H1 (cell line): ENCODE results near the gene SLC25A3. TPM values are rescaled to one million over a fixed set of nuclear protein-coding genes. Genes with fewer than 3 reads are reported as not detected.

ENCODE experiments used
- CTCF ChIA-PET: fragments of 300-600 bp; sonication (Branson Sonifier 250); formaldehyde crosslinking; loops from one replicate; lab custom pipeline; 2021; ENCODE audit not compliant: partially characterized antibody; lab: Charles Lee
- POLR2A ChIA-PET: fragments of 300-600 bp; sonication (Branson Sonifier 250); formaldehyde crosslinking; loops from one replicate; lab custom pipeline; 2021; ENCODE audit warnings: inconsistent platforms; ENCODE audit not compliant: partially characterized antibody; lab: Charles Lee
- DNase-seq, 2 experiments: peaks; one replicate each; pipeline versions ENCODE4 v3.0.0 to v3.0.0-alpha.2; 2010 to 2022; ENCODE audit warnings: low spot score in 2 of 2, low read depth in 1 of 2, mixed read lengths in 1 of 2
- FAIRE-seq: peaks from 2 replicates; lab custom pipeline; 2011; peaks lifted over from hg19 to GRCh38; lab: Jason Lieb, UNC
- H2AFZ ChIP-seq: 2 replicates; pipeline ENCODE4 v1.8.1; 2012; ENCODE audit warnings: low read length, inconsistent platforms
- H2AK5ac ChIP-seq: 2 replicates; pipeline ENCODE4 v1.6.1; 2013; ENCODE audit warnings: low read depth, low read length
- H2BK120ac ChIP-seq: replicated peaks from 2 replicates; pipeline ENCODE3; 2013; ENCODE audit warnings: low read depth, low read length, inconsistent platforms
- H2BK12ac ChIP-seq: 2 replicates; pipeline ENCODE4 v1.6.1; 2013; ENCODE audit warnings: low read depth, low read length
- H2BK15ac ChIP-seq: 2 replicates; pipeline ENCODE4 v1.6.1; 2013; ENCODE audit warnings: low read length
- H2BK20ac ChIP-seq: 2 replicates; pipeline ENCODE4 v1.6.1; 2013; ENCODE audit warnings: low read length
- H2BK5ac ChIP-seq: 2 replicates; pipeline ENCODE4 v1.6.1; 2013; ENCODE audit warnings: low read depth, low read length
- H3K14ac ChIP-seq: 2 replicates; pipeline ENCODE4 v1.6.1; 2013; ENCODE audit warnings: inconsistent platforms; ENCODE audit not compliant: insufficient read length
- H3K18ac ChIP-seq: 2 replicates; pipeline ENCODE4 v1.6.1; 2013; ENCODE audit warnings: low read length; ENCODE audit errors: extremely low read depth
- H3K23ac ChIP-seq: 2 replicates; pipeline ENCODE4 v1.6.1; 2013; ENCODE audit warnings: inconsistent platforms; ENCODE audit not compliant: insufficient read length
- H3K23me2 ChIP-seq: 2 replicates; pipeline ENCODE4 v1.6.1; 2013; ENCODE audit warnings: low read depth, low read length
- H3K27ac ChIP-seq: 2 replicates; pipeline ENCODE4 v1.6.1; 2011; ENCODE audit warnings: low read depth, low read length, inconsistent platforms
- H3K27me3 ChIP-seq, 4 experiments: replicated peaks in 1 of 4; 1 replicate in 1 of 4; 2 replicates in 3 of 4; pipeline versions ENCODE4 v1.6.1 to v1.8.1; 2011 to 2013; ENCODE audit warnings: low read length in 3 of 4, mild to moderate bottlenecking in 3 of 4, inconsistent platforms in 2 of 4, mixed read lengths in 2 of 4, moderate library complexity in 1 of 4; ENCODE audit not compliant: control insufficient read depth in 3 of 4, insufficient read depth in 3 of 4; ENCODE audit errors: extremely low read depth in 1 of 4
- H3K36me3 ChIP-seq, 4 experiments: 2 replicates each; pipeline versions ENCODE4 v1.6.1 to v1.8.1; 2011 to 2013; ENCODE audit warnings: mild to moderate bottlenecking in 4 of 4, low read length in 3 of 4, moderate library complexity in 2 of 4, control low read depth in 1 of 4, inconsistent platforms in 1 of 4; ENCODE audit not compliant: insufficient read depth in 4 of 4, control insufficient read depth in 2 of 4
- H3K4ac ChIP-seq: replicated peaks from 2 replicates; pipeline ENCODE3; 2013; ENCODE audit warnings: low read length, low read depth, mixed read lengths, inconsistent platforms; ENCODE audit not compliant: insufficient read length
- H3K4me1 ChIP-seq, 4 experiments: replicated peaks in 1 of 4; 1 replicate in 1 of 4; 2 replicates in 3 of 4; pipeline versions ENCODE4 v1.6.1 to v1.8.1; 2011 to 2013; ENCODE audit warnings: low read length in 3 of 4, inconsistent platforms in 2 of 4, mixed read lengths in 1 of 4; ENCODE audit not compliant: insufficient read depth in 4 of 4, control insufficient read depth in 3 of 4
- H3K4me2 ChIP-seq, 2 experiments: 2 replicates each; pipeline versions ENCODE4 v1.6.1 to v1.8.1; 2011 to 2013; ENCODE audit warnings: low read depth in 2 of 2, low read length in 2 of 2, control low read depth in 1 of 2, inconsistent platforms in 1 of 2, mild to moderate bottlenecking in 1 of 2; ENCODE audit not compliant: insufficient read depth in 1 of 2
- H3K4me3 ChIP-seq, 4 experiments: fragments of 200-600, 300-600 bp in 1 of 4; sonication (generic), shearing (Covaris generic), sonication (Bioruptor Twin) in 1 of 4; 2 replicates each; pipeline versions ENCODE4 v1.5.1 to v1.8.1; 2011 to 2016; ENCODE audit warnings: low read length in 4 of 4, low read depth in 3 of 4, control low read depth in 2 of 4, inconsistent platforms in 2 of 4, mild to moderate bottlenecking in 2 of 4, mixed read lengths in 1 of 4, moderate library complexity in 1 of 4; ENCODE audit not compliant: insufficient read depth in 2 of 4; ENCODE audit errors: extremely low read depth in 1 of 4
- H3K56ac ChIP-seq: replicated peaks from 2 replicates; pipeline ENCODE3; 2013; ENCODE audit warnings: low read depth, mild to moderate bottlenecking, mixed read lengths, low read length, inconsistent platforms; ENCODE audit not compliant: insufficient read length
- H3K79me1 ChIP-seq: 2 replicates; pipeline ENCODE4 v1.6.1; 2013; ENCODE audit warnings: low read depth, low read length, control low read depth
- H3K79me2 ChIP-seq, 2 experiments: 2 replicates each; pipeline versions ENCODE4 v1.6.1 to v1.8.1; 2012 to 2013; ENCODE audit warnings: low read length in 2 of 2, mild to moderate bottlenecking in 2 of 2, inconsistent platforms in 1 of 2; ENCODE audit not compliant: insufficient read depth in 2 of 2, control insufficient read depth in 1 of 2
- H3K9ac ChIP-seq, 4 experiments: replicated peaks in 1 of 4; 1 replicate in 1 of 4; 2 replicates in 3 of 4; pipeline versions ENCODE4 v1.6.1 to v1.8.1; 2011 to 2013; ENCODE audit warnings: low read depth in 3 of 4, low read length in 3 of 4, control low read depth in 2 of 4, mild to moderate bottlenecking in 2 of 4, moderate library complexity in 2 of 4, inconsistent platforms in 1 of 4; ENCODE audit errors: extremely low read depth in 1 of 4
- H3K9me3 ChIP-seq, 2 experiments: 2 replicates each; pipeline versions ENCODE4 v1.6.1 to v1.8.1; 2012 to 2013; ENCODE audit warnings: mild to moderate bottlenecking in 2 of 2, moderate library complexity in 2 of 2, control low read depth in 1 of 2, inconsistent platforms in 1 of 2, low read depth in 1 of 2, low read length in 1 of 2, mixed read lengths in 1 of 2; ENCODE audit not compliant: insufficient read depth in 2 of 2
- H4K20me1 ChIP-seq, 2 experiments: replicated peaks in 1 of 2; 2 replicates each; pipeline versions ENCODE3 to v1.8.1; 2011 to 2013; ENCODE audit warnings: inconsistent platforms in 2 of 2, low read length in 2 of 2, mild to moderate bottlenecking in 1 of 2; ENCODE audit not compliant: insufficient read depth in 2 of 2, control insufficient read depth in 1 of 2
- H4K5ac ChIP-seq: 2 replicates; pipeline ENCODE4 v1.6.1; 2013; ENCODE audit warnings: low read length, low read depth, mixed read lengths, inconsistent platforms; ENCODE audit not compliant: insufficient read length
- H4K8ac ChIP-seq: 2 replicates; pipeline ENCODE4 v1.8.0; 2013; ENCODE audit warnings: mild to moderate bottlenecking, moderate library complexity, low read length, inconsistent platforms; ENCODE audit not compliant: insufficient read depth; ENCODE audit errors: extremely low read depth
- H4K91ac ChIP-seq: replicated peaks from 2 replicates; pipeline ENCODE3; 2013; ENCODE audit warnings: low read length, mixed read lengths, inconsistent platforms; ENCODE audit not compliant: insufficient read length
- RAD21 ChIP-seq, 2 experiments: IDR thresholded peaks in 1 of 2; conservative IDR thresholded peaks in 1 of 2; 2 replicates each; pipeline ENCODE4 v1.6.1; 2011; ENCODE audit warnings: low read depth in 2 of 2, low read length in 2 of 2, improper control_type of control experiment in 1 of 2, inconsistent platforms in 1 of 2, mild to moderate bottlenecking in 1 of 2, moderate library complexity in 1 of 2
- SAP30 ChIP-seq: fragments of 300-600 bp; sonication (generic); IDR thresholded peaks from 2 replicates; pipeline ENCODE4 v1.7.1; 2012; ENCODE audit warnings: low read length, moderate library complexity, mild to moderate bottlenecking, inconsistent platforms; ENCODE audit not compliant: insufficient read depth, insufficient replicate concordance
- SIN3A ChIP-seq, 2 experiments: IDR thresholded peaks in 1 of 2; conservative IDR thresholded peaks in 1 of 2; 2 replicates each; pipeline ENCODE4 v1.6.1; 2011 to 2012; ENCODE audit warnings: low read length in 2 of 2, improper control_type of control experiment in 1 of 2, low read depth in 1 of 2, mild to moderate bottlenecking in 1 of 2
- WGBS, 2 experiments: shearing (Covaris generic) in 1 of 2; methylation state at CpG; one replicate each; pipeline versions ENCODE4 v1.1.6 to v1.1.7; 2013 to 2015; ENCODE audit warnings: low lambda C conversion rate in 2 of 2, mixed read lengths in 2 of 2, inconsistent platforms in 1 of 2, low coverage in 1 of 2, missing lambda C conversion rate in 1 of 2; ENCODE audit not compliant: insufficient replicate concordance in 2 of 2, insufficient coverage in 1 of 2, insufficient read length in 1 of 2; ENCODE audit errors: extremely low coverage in 1 of 2, missing lambda C conversion rate in 1 of 2; 5-methylcytosine and 5-hydroxymethylcytosine counted together
- polyA plus RNA-seq, 7 experiments: library from polyadenylated mRNA; depleted of rRNA in 3 of 7; stranded (reverse) in 5 of 7; unstranded in 2 of 7; fragments of >200 nt in 5 of 7; fragments of 200-250 nt in 2 of 7; gene quantifications; 1 replicate in 5 of 7; 2 replicates in 1 of 7; 4 replicates in 1 of 7; pipeline versions ENCODE4 v1.2.1 to v1.2.3, GENCODE V29; 2011 to 2013; ENCODE audit warnings: missing spikeins in 2 of 7, mixed read lengths in 2 of 7
- total RNA-seq: library from RNA; stranded (reverse); fragmentation: NEBNext Ultra II Directional; extraction: Animal tissue kit (Norgen Biotek cat#: 25700); gene quantifications from 2 replicates; pipeline ENCODE4 v1.2.1, GENCODE V29; 2021
- TF ChIP-seq, protein P1 (sequence below), 3 experiments: IDR thresholded peaks; 1 replicate in 2 of 3; 2 replicates in 1 of 3; pipeline versions ENCODE4 v1.5.1 to v1.6.1; 2011; ENCODE audit warnings: low read length in 3 of 3, mild to moderate bottlenecking in 3 of 3, inconsistent platforms in 2 of 3, low read depth in 1 of 3, moderate library complexity in 1 of 3; ENCODE audit not compliant: insufficient read depth in 1 of 3; ENCODE audit errors: control extremely low read depth in 1 of 3

The SLC25A3 gene
- total and polyA plus RNA-seq, 2 of the 8 experiments (the other 6 are each of a cell fraction or from before 2014, with no cell fraction given): 702 to 709 TPM

DNA sequence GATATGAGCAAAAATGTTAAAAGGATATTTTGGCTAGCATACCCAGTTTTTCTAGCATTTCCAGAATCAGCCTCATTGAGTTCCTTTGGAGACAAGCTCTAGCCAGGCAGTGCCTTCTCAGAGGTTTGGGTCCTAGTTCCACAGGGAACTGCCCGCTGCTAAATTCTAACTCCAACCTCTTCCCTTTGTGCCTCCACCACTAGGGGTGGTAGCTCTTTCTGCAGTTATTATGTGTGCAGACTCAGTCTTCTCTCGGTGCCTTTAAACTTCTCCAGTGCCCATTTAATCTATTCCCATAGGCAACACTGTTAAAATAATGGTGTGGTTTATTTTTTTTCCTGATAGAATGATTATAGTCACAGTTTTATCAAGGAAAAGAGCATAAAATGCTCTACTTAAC is 21.5 kb upstream of the SLC25A3 start:
- FAIRE-seq: no peak
- POLR2A ChIA-PET: interaction anchor here (0.9 to 1.2 kb wide), 4 partner anchors 19 to 56 kb away, joined by 3 to 8 read pairs (median 3); partner anchors contain the start of gene SLC25A3

More for the DNA sequence above, 21.5 kb upstream of the SLC25A3 start:
- Histone ChIP-seq H2BK20ac (no peak overlapping the region), H2BK15ac (no peak overlapping the region), H3K27me3 (no peaks in the 10 kb centered on the region), H3K79me2 (no peaks in the 10 kb centered on the region), H2BK12ac (no peak overlapping the region), H3K23me2 (no peaks in the 10 kb centered on the region), H2BK120ac (no peak overlapping the region), H3K4ac (no peak overlapping the region), H3K79me1 (no peaks in the 10 kb centered on the region), H2BK5ac (no peak overlapping the region), H3K9me3 (no peaks in the 10 kb centered on the region), H3K23ac (no peak overlapping the region), H3K56ac (no peak overlapping the region), H3K36me3 (no peaks in the 10 kb centered on the region), H2AK5ac (no peak overlapping the region), H3K4me1 (no peaks in the 10 kb centered on the region), H3K4me3 (no peak overlapping the region), H4K8ac (no peak overlapping the region), H4K5ac (no peak overlapping the region), H4K20me1 (no peaks in the 10 kb centered on the region), H3K4me2 (no peak overlapping the region), H3K18ac (no peak overlapping the region), H4K91ac (no peak overlapping the region), H3K27ac (no peak overlapping the region), H3K14ac (no peak overlapping the region), H2AFZ (no peak overlapping the region), H3K9ac (no peak overlapping the region)
- no peak for DNase-seq
- TF ChIP-seq SIN3A (conservative IDR thresholded peaks at IDR 0.05 in 1 of 2, IDR thresholded peaks at IDR 0.05 in 1 of 2; ENCODE audit: low read depth in 1 of 2, low read length in 2 of 2): no peak
- peak; percentile 28 to 39; a peak in 2 of 4 replicates for TF ChIP-seq RAD21 (IDR thresholded peaks at IDR 0.05 in 1 of 2, conservative IDR thresholded peaks at IDR 0.05 in 1 of 2; ENCODE audit: low read depth in 2 of 2, low read length in 2 of 2)
- TF ChIP-seq SAP30: no peak
- TF ChIP-seq, protein P1, sequence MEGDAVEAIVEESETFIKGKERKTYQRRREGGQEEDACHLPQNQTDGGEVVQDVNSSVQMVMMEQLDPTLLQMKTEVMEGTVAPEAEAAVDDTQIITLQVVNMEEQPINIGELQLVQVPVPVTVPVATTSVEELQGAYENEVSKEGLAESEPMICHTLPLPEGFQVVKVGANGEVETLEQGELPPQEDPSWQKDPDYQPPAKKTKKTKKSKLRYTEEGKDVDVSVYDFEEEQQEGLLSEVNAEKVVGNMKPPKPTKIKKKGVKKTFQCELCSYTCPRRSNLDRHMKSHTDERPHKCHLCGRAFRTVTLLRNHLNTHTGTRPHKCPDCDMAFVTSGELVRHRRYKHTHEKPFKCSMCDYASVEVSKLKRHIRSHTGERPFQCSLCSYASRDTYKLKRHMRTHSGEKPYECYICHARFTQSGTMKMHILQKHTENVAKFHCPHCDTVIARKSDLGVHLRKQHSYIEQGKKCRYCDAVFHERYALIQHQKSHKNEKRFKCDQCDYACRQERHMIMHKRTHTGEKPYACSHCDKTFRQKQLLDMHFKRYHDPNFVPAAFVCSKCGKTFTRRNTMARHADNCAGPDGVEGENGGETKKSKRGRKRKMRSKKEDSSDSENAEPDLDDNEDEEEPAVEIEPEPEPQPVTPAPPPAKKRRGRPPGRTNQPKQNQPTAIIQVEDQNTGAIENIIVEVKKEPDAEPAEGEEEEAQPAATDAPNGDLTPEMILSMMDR (IDR thresholded peaks at IDR 0.05; ENCODE audit: control extremely low read depth in 1 of 3, insufficient read depth in 1 of 3, low read depth in 1 of 3, low read length in 3 of 3): peak; percentile 32 to 71 (median 54)
- WGBS, 2 experiments: 78% methylated on average over 2 of the region's 2 CpGs; no CpG with 5 or more reads in 1 of the 2 experiments
- CTCF ChIA-PET: interaction anchor here (0.7 to 4.8 kb wide), 15 partner anchors 9 to 427 kb away, joined by 3 to 40 read pairs (median 4); partner anchors contain the start of gene SLC25A3
